NCI-H1417 (cell line): Measurements from ENCODE around the gene C6orf89.

Experiments
- DNase-seq, 3 experiments: peaks; one replicate each; lab custom pipeline; 2025; lab: John Stamatoyannopoulos, UW

C6orf89 gene

GRCh38 chr6:36968266-36968977 is 82.7 kb downstream of the C6orf89 start:
- DNase-seq, result no peak

GRCh38 chr6:36969240-36969691 is 83.5 kb downstream of the C6orf89 start:
- DNase-seq, result no peak

GRCh38 chr6:36969988-36970891 is 84.5 kb downstream of the C6orf89 start:
- DNase-seq, result no peak

GRCh38 chr6:36970892-36971842 is 85.4 kb downstream of the C6orf89 start:
- DNase-seq, result peak in 1 of 3 experiments; percentile 9

- peak in 1 of 3 experiments; percentile 17 for DNase-seq
Observed at GRCh38 chr6:36971921-36972673, 86.3 kb downstream of the C6orf89 start.

GRCh38 chr6:36973190-36973589 is 87.4 kb downstream of the C6orf89 start:
- no peak for DNase-seq

- DNase-seq, result no peak
Observed at GRCh38 chr6:36973647-36974046, 87.9 kb downstream of the C6orf89 start.

GRCh38 chr6:36975231-36976006 is 89.7 kb downstream of the C6orf89 start:
- no peak for DNase-seq

- no peak for DNase-seq
Observed at GRCh38 chr6:36976007-36976264, 90.2 kb downstream of the C6orf89 start.

- no peak for DNase-seq
Observed at GRCh38 chr6:36976509-36976908, 90.8 kb downstream of the C6orf89 start.

GRCh38 chr6:36976931-36977330 is 91.2 kb downstream of the C6orf89 start:
- no peak for DNase-seq

GRCh38 chr6:36977470-36977941 is 91.8 kb downstream of the C6orf89 start:
- no peak for DNase-seq
